ENCODE data around the gene SH3BGRL3.
"Not testable (repeated sequence)": the region's sequence is repeated elsewhere in the genome, so short reads cannot be mapped to it uniquely, and the experiment has no call there.

SH3BGRL3 gene

GRCh38 chr1:26318338-26319064 is 38.6 kb downstream of the SH3BGRL3 start:
- DNase-seq, result no peak

DNA sequence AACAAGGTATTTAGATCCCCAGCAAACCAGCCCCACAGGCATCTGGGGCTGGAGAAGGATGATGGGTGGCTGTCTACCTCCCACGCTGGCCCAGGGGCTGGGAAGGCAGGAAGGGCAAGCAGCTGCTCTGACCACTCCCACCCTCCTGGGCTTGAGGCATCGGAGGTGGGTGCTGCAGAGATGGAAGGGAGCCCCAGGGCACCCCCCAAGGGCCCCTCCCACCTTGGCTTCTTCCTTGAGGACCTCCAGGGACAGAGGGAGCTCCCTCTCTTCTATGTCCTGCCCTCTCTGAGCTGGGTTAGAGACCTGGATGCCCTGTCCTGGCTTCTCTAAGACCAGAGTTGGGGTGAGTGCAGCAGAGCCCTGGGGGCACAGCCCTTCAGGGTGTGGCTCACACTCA is 41.0 kb downstream of the SH3BGRL3 start:
- no peak for DNase-seq

- peak; percentile 83 for DNase-seq
These were observed 41.6 kb downstream of the SH3BGRL3 start for GRCh38 chr1:26321315-26322041.

DNA sequence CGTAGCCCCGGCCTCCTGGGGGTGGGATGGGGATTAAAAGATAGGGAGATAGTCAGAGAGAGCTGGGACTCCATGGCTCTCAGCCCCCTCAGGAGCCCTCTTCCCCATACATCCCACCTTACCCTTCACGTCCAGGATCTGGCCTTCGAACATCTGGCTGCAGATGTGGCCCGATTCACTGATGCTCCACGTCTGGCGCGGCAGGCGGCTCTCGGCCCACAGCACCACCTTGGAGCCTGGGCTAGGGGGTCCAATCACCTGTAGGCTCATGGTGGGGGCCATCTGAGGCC is 42.1 kb downstream of the SH3BGRL3 start:
- DNase-seq, result no peak

- DNase-seq, result no peak
These were observed 43.5 kb downstream of the SH3BGRL3 start for GRCh38 chr1:26323382-26323781.

- DNase-seq, result no peak
These were observed 44.7 kb downstream of the SH3BGRL3 start for GRCh38 chr1:26324550-26324949.

DNA sequence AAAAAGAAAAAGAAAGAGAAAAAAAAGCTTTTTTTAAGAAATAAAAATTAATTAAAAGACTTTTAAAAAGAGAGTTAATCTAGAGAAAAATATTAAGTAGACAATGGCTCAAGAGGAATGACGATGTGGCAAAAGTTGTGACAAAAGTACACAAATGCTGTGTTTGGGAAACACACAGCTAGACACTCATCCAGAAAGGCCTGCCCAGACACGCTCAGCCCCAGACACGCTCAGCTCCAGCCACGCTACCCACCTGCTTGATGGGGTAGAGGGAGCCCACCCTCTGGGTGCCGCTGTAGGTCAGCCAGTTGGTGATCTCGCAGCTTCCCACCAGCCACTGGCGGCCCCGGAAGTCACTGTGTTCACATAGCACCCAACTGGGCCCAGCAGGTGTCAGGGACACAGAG is 48.1 kb downstream of the SH3BGRL3 start:
- no peak for DNase-seq

GRCh38 chr1:26328597-26328996 is 48.7 kb downstream of the SH3BGRL3 start:
- no peak for DNase-seq

DNA sequence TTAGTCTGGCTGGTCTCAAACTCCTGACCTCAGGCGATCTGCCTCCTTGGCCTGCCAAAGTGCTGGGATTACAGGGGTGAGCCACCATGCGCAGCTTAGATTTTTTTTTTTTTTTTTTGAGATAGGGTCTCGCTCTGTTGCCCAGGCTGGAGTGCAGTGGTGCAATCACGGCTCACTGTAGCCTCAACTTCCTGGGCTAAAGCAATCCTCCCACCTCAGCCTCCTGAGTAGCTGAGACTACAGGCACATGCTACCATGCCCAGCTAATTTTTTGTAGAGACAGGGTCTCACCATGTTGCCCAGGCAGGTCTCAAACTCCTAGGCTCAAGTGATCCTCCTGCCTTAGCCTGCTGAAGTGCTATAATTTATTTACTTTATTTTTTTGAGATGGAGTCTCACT is 49.5 kb downstream of the SH3BGRL3 start:
- not testable (repeated sequence) for DNase-seq

- no peak for DNase-seq
These were observed 50.4 kb downstream of the SH3BGRL3 start for GRCh38 chr1:26330276-26330675.
